EL (cell line): ENCODE measurements around the gene LOC128125822.
A peak's percentile ranks its signal among the peaks of the same experiment; 100 is the strongest.
"Not testable (repeated sequence)": the region's sequence is repeated elsewhere in the genome, so short reads cannot be mapped to it uniquely, and the experiment has no call there.

Source experiments
- DNase-seq: peaks from one replicate; pipeline ENCODE4 v3.0.0-alpha.2; 2016

Gene LOC128125822

DNA sequence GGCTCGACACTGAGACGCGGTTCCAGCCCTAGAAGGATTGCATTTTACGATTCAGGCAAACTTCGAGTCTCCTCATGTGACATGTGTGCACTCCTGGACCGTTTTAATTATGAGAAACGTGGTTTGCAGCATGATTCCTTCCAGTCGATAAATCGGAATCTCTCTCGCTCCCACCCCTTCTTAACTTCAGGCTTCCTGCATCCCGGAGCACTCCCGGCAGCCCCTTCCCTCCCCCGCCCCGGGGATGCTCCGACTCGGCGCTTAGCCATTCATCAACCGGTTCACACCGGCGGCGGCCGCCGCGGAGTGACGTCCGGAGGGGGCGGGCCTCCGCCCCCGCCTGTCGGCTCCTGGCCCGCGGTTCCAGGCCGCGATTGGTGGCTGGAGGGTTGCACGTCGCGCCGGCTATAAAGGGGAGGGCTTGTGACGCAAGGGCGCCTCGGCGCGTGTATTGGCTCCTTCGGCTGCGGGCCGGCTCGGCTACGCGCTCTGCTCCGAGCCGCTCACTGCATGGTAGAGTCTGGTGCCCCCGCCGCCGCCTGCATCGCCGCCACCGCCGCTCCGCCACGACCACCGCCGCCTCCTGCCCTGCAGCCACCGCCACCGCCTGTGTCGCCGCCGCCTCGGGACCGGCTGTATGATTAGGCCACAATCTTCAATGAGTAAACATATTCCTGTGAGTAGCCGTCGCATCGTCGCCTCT lies at the start of gene LOC128125822, which contains the start of gene PTP4A1:
Gene LOC128125822, plus strand, starts transcription at position 437 of the 703 bp plus-strand sequence.
Gene PTP4A1, plus strand, starts transcription at position 437 of the 703 bp plus-strand sequence. CDS start 4,401 bp downstream, outside the sequence.
- peak; percentile 97 for DNase-seq

DNA sequence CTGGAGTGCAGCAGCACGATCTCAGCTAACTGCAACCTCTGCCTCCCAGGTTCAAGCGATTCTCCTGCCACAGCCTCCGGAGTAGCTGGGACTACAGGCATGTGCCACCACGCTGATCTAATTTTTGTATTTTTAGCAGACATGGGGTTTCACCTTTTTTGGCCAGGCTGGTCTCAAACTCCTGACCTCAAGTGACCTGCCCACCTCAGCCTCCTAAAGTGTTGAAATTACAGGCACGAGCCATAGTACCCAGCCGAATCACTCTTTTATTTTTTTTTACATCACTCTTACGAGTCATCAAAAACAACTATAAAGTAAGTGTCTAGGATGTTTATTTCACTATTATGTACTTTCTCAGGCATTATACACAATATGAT lies 49.4 kb upstream of the LOC128125822 start:
- DNase-seq, result not testable (repeated sequence)

DNA sequence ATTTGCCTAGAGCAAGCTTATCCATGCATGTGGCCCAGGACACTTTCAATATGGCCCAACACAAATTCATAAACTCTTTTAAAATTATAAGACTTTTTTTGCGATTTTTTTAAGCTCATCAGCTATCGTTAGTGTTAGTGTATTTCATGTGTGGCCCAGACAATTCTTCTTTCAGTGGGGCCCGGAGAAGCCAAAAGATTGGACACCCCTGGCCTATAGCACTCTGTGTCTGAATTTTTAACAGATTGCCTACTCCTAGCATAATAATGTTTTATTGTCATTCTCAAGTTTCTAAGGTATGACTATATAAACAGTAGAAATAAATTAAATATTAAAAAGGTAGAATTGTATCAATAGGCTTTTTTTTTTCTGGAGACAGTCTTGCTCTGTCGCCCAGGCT lies 48.6 kb upstream of the LOC128125822 start:
- DNase-seq, result no peak

DNA sequence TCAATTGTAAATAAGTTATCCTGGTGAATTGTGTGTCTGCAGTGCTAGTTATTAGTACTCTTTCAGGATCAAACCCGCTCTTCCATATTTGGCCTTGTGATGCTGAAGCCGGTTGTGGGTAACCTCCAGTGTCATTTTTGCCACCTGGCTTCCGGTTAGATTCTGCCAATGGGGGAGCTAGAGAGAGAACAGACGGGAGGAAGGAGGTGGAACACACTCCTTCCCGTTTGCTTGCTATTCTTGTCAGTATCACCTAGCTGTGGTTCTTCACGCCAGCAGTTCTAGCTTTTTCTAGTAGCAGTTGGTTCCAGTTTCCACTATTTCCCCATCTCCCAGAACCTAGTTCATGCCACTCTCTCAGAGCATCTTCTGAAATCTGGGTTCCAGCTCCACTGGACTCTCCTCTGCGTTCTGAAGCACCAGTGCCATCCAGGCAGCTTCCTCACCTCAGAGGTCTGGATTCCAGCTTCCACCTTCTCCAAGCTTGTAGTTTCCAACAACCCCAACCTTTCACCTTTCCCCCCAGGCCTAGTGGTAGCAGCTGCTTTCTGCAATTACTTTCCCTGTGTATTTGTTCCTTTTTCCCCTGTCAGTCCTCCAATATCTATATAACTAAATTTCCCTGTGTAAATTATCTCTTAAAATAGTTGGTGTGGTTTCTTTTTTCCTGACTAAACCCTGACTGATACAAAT lies 46.9 kb upstream of the LOC128125822 start:
- DNase-seq, result no peak

DNA sequence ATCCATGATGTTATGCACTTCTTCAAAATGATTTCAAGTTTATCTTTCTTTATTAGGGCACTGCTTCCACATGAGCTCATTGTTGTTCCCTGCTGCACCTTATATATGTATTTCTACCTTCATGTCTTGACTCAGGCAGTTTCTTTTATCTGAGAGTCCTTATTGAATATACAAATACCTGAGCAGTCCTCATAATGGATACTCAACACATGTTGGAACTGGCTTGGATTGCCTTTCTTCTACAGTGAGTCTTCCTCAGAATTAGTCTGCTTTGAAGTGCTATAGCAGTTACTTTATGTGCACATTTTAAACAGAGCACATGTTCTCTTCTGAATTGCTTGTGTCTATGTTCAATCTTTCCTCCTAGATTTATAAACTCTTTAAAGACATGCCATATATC lies 45.3 kb upstream of the LOC128125822 start:
- DNase-seq, result no peak

DNA sequence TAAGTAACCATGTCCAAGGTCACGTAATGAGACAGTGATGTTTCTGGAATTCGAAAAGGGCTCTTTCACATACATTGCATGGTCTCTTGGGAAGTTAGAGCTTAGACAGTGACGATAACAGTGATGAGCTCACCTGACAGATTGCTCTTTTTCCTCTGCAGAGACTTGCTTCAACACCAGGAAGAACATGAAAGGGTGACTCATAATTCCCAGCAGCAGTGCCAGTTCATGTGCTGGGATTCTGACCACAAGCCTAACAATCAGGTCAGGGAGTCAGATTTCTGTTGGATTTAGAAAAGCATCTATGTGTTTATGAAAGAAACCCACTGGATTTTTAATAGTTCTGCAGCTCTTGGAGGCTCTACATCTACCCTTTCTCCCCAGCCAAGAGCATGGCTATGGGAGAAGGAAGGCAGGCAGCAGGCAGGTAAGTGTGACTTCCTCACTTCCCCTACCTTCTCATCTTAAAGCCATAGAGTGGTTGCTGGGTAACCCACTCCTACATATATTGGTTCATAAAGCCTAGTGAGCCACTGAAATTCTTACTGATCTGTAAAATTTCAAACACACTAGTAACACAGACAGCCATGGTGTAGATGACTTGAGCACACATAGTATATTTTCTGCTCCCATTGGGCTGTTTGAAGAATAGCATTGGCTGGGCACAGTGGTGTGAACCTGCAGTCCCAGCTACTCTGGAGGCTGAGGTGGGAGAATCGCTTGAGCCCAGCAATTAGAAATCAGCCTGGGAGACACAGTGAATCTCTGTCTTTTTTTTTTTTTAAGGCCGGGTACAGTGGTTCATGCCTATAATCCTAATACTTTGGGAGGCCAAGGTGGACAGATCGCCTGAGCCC lies 44.4 kb upstream of the LOC128125822 start:
- DNase-seq, result peak; percentile 83

DNA sequence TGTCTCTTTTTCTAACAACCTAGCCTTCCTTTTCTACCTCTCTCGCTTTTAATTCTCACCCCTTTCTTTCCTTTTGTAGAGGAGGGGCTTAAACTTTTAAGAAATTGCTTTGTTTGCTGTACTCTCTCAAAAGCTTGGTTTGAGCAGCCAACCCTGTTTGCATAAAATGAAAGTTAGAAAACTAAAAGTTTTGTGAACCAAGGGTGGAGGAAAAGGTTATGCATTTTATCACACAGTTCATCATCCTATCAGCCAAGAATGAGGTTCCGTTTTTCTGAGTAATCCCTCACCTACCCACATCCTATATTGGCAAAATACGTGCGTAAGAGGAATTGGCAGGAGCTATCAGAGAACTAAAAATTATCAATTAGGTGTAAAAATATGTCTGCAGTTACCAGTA lies 42.8 kb upstream of the LOC128125822 start:
- DNase-seq, result no peak

DNA sequence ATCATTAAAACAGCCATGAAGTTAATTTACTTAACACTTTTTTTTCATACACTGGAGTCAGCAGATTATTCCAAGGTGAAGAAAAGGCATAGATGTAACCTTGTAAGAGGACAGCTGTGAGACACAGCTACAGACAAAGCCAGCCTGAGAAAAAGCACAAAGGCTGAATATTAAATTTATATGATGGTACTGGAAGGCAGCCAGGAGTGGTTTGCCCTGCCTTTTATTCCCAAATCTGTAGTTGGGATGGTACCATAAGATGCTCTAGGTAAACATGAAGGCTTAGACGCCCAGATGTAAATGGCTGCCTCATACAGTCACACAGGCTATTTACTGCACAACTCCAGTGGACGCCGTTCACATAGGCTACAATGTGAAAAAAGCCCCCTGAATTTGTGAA lies 42.1 kb upstream of the LOC128125822 start:
- no peak for DNase-seq

DNA sequence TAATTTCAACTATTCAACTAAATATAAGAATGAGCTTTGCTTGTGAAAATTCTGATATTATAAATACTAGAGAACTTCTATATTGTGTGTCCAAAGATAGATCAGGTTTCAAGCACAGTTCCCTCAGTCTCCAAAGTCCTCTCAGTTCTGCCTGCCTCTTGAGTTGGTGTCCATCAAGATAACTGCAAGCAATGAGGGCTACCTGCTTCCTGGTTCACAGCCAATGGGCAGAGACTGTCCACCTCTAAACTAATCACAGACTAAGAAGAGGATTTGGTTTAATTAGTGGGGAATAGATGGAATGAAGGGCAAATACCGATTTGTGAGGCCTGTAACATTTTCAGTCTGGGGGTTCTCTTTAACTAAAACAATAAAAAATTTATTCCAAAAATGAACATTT lies 41.3 kb upstream of the LOC128125822 start:
- no peak for DNase-seq

DNA sequence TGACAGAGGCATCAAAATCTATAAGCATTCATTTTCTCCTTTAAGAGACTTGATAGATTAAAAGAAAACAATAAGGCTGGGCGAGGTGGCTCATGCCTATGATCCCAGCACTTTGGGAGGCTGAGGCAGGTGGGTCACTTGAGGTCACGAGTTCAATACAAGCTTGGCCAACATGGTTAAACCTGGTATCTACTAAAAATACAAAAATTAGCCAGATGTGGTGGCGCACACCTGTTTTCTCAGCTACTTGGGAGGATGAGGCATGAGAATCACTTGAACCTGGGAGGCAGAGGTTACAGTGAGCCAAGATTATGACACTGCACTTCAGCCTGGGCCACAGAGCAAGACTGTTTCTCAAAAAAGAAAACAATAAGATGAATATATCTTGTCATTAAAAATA lies 39.3 kb upstream of the LOC128125822 start:
- DNase-seq, result no peak

DNA sequence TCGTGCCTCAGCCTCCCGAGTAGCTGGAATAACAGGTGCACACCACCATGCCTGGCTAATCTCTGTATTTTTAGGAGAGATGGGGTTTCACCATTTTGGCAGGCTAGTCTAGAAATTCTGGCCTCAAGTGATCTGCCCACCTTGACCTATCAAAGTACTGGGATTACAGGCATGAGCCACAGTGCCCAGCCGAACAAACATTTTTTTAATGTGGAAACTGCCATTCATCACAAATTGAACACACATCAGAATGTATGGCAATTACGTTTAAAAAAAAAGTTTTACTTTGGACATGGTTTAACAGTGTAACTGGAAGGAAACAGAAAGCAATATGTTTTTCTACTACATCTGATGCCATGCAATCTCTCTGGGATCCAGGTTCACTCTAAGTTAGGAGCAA lies 38.3 kb upstream of the LOC128125822 start:
- no peak for DNase-seq

DNA sequence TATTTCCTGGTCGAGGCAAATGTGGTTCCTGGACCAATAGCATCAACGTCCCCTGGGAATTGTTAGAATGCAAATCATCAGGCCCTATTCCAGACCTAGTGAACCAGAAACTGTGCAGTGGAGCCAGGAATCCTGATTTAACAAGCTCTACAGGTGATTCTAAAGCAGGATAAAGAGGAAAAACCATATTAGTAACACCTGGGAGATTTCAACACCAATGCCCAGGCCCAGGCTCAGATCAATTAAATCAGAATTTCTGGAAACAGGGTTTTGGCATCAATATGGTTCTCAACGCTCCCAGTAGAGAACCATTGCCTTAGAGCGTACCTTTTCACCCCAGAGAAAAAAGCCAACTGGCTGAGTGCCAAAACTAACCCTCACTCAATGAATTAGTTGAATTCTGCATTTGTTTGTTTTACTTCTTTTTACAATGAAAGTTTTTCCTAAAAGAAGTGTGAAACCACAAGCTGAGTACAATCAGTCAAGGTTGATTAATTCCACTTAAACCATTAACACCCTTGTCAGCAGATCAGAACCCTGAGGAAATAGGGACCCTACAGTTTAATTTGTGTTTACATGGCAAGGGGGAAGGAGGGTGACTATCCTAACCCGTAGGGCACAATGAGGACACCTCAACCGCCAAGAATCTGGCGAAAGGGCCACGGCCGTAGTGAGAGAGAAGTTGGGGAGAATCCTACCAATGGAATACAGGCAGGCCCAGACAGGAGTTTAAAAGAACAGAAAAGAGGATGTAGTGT lies 34.9 kb upstream of the LOC128125822 start:
- no peak for DNase-seq

DNA sequence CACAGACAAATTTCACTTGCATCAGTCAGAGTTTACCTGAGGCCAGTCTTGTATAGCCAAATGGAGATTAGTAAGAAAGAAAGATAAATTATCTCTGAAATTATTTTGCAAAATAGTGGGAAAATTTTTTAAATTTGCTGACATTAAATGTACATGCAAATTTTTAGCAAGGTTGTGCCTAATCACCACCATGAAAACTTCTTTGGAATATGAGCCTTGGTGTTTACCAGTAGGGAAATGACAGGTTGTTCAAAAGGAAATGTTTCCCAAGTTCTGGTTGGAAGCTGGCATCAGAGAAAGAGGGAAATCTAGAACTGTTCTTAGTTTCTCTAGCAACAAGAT lies 34.4 kb upstream of the LOC128125822 start:
- no peak for DNase-seq

DNA sequence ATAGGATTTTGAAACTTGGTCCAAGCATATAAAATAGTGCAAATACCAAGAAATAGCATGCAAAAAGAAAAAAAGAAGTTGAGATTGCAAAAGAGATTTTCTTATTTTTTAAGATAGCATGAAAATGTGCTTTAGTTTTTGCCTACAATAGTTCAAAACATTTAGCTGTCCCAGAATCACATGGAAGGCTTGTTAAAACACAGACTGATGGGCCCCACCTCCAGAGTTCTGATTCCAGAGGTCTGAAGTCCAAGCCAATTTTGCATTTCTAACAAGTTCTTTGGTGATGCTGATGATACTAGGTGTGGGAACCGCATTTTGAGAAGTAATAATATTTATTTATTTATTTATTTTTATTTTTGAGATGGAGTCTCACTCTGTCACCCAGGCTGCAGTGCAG lies 33.7 kb upstream of the LOC128125822 start:
- no peak for DNase-seq

DNA sequence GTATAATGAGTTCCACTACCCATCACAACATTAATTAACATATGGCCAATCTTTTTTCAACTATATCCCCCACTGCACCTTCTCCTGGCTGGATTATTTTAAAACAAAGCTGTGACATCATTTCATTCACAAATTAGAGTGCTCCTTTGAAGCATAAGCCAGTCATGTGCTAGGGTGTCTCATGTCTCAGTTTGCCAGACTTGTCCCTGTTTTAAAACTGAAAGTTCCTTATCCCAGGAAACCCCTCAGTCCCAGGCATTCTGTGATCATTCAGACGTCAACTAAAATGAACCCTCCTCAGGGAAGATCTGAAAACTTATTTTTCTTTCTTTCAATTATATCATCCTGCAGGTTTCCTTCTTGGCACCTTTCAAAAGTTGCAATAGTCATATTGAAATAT lies 29.3 kb upstream of the LOC128125822 start:
- no peak for DNase-seq

DNA sequence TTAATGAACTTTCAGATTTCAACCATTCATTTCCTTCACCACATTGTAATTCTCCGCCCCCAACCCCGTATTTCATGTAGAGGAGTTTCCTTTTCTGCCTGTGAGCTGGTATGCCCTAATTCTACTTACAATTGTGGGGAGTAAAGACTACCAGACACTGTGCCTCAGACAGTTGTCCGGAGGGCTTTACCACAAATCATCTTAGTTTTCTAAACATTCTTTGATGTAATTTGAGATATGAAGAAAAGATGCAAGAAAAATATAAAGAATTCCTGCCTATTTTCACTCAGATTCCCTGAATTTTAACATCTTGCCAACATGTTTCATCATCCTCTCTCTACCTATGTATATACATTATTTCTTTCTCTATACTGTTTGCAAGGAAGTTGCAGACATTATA lies 28.3 kb upstream of the LOC128125822 start:
- DNase-seq, result no peak

DNA sequence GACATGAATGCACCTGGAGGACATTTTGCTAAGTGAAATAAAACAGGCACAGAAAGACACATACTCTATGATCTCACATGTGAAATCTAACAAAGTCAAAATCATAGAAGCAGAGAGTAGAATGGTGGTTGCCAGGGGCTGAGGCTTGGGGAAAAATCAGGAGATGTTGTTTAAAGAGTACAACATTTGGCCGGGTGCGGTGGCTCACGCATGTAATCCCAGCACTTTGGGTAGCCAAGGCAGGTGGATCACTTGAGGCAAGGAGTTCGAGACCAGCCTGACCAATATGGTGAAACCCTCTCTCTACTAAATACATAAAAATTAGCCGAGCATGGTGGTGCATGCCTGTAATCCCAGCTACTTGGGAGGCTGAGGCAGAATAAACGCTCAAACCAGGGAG lies 26.0 kb upstream of the LOC128125822 start:
- no peak for DNase-seq

DNA sequence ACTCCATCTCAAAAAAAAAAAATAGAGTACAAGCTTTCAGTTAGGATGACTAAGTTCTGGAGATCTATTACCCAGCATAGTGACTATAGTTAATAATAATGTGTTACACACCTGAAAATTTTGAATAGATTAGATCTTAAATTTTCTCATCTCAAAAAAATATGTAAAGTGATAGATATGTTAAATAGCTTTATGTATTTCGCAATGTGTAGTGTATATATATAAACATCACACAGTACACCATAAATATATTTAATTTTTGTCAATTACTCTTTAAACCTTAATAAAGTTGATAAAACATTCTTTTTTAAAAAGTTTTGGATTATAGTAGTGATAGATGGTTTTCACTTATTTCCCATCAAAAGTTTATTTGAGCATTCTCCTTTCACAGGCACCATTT lies 25.6 kb upstream of the LOC128125822 start:
- DNase-seq, result no peak

DNA sequence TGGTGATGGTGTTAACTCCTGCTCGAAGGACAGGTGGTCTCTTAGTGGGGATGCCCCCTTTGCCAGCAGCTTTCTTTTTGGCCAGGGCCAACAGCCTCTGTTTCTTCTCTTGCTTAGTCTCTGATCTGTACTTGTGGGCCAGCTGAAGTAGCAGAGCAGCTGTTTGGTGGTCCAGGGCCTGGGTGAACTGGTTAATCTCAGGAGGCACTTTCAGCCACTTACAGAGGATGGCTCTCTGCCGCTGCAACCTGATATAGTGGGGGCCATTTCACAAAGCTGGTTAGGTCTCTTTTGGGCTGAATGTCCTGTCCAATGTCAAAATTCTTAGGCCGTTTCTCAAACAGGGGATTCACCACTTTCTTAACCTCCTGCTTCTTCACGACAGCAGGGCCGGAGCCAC lies 23.2 kb upstream of the LOC128125822 start:
- no peak for DNase-seq

DNA sequence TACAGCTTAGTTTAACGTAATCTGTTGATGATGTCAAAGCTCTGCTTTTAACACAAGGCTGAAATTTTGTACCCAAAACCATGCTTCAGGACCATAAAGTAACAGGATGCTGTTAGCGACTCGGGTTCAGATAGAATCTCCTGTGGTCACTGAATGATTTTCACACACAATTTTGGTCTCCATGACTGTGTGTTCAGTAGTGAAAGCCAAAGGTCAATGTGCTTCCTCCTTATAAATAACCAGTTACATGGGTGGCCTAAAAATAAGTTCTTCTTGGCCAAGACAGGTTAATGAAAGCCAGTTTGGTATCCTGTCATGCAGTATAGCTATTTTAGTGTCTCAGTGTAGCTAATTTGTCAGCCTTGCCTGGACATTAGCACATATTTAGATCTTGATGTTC lies 19.1 kb upstream of the LOC128125822 start:
- no peak for DNase-seq

DNA sequence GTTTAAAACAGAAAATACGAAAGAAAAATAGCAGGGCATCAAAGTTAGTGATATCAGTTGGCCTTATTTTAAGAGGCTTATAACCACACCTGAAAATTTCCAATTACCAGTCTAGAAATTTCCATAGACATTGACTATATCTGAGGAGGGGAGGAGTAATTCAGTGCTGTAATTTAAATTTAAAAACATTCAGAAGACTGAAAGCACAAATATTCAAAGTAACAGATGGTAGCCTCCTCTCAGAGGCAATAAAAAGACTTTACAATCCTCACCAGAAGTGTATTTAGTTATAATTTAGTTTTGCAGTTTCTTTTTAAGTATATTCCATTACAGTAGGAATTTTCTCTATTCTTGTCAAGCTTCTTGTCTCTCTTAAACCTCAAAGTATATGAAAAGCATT lies 18.4 kb upstream of the LOC128125822 start:
- no peak for DNase-seq

DNA sequence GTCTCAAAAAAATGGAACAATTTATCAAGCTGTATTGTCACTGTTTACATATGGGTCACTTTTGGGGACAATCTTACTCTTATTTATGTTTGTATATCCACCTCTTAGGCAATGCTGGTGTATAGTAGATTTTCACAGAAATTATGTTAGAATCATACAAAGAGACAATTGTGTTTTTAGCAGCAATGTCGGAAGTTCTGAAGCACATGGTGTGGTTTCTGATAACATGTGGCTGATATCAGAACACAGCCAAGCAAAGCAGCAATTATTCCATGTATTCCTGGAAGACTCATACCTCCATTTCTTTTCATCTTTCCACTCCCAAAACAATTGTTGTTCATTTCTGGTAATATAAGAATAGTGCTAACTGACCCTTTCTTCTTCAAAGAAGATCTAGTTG lies 17.5 kb upstream of the LOC128125822 start:
- DNase-seq, result no peak

DNA sequence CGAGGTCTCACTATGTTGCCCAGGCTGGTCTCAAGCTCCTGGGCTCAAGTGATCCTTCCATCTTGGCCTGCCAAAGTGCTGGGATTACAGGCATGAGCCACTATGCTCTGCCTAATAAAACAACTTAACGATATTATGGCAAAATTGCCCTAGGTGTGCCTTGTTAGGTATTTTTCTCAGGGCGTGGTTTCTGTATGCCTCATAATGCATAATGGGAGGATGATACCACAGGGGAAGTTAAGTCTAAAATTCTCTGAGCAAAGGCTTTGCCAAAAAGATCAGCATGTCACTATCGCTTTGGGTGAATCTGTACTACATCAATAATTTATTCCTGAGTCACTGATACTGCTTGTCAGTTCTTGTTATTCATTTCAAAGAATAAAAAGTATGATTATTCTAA lies 15.9 kb upstream of the LOC128125822 start:
- no peak for DNase-seq
